Tibial nerve (tissue), 4 donors: ENCODE measurements around the gene KLK7.

Experiments used
- EP300 ChIP-seq, 2 donors: sonication (generic); formaldehyde crosslinking; IDR thresholded peaks; one replicate each; pipeline ENCODE4 v1.6.1; 2017; ENCODE audit warnings: antibody characterized with exemption in 2 of 2, mild to moderate bottlenecking in 1 of 2
- POLR2A ChIP-seq, 2 donors: fragments of 450-650 bp; IDR thresholded peaks; one replicate each; pipeline ENCODE4 v1.6.1; 2017; ENCODE audit warnings: antibody characterized with exemption in 2 of 2, mild to moderate bottlenecking in 2 of 2, moderate library complexity in 2 of 2
- TF ChIP-seq, protein P1 (sequence below), 5 experiments: fragments of 200-600 bp in 3 of 5; fragments of 450-650 bp in 2 of 5; sonication (generic) in 3 of 5; IDR thresholded peaks; one replicate each; pipeline ENCODE4 v1.5.1; 2016 to 2019; ENCODE audit warnings: antibody characterized with exemption in 5 of 5, mild to moderate bottlenecking in 3 of 5, moderate library complexity in 2 of 5

DNA sequence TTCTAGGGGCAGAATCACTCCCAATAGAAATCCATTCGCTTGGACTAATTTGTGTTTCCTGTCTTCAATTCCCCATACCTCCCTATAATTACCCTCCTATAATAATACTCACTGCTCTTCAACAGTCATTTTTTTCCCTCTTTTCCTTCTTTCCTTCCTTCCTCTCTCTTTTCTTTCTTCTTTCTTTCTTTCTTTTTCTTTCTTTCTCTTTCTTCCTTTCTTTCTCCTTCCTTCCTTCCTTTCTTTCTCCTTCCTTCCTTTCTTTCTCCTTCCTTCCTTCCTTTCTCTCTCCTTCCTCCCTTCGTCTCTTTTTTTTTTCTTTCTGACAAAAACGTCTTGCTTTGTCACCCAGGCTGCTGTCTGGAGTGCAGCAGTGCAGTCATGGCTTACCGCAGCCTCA, 38.9 kb downstream of the KLK7 start:
- TF ChIP-seq, protein P1, sequence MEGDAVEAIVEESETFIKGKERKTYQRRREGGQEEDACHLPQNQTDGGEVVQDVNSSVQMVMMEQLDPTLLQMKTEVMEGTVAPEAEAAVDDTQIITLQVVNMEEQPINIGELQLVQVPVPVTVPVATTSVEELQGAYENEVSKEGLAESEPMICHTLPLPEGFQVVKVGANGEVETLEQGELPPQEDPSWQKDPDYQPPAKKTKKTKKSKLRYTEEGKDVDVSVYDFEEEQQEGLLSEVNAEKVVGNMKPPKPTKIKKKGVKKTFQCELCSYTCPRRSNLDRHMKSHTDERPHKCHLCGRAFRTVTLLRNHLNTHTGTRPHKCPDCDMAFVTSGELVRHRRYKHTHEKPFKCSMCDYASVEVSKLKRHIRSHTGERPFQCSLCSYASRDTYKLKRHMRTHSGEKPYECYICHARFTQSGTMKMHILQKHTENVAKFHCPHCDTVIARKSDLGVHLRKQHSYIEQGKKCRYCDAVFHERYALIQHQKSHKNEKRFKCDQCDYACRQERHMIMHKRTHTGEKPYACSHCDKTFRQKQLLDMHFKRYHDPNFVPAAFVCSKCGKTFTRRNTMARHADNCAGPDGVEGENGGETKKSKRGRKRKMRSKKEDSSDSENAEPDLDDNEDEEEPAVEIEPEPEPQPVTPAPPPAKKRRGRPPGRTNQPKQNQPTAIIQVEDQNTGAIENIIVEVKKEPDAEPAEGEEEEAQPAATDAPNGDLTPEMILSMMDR (IDR thresholded peaks at IDR 0.05) = no peak
- TF ChIP-seq POLR2A (IDR thresholded peaks at IDR 0.05) (no peak), EP300 (IDR thresholded peaks at IDR 0.05) (no peak)
